ENCODE measurements around the gene SYNE3. TPM values are rescaled to one million over a fixed set of nuclear protein-coding genes. Genes with fewer than 3 reads are reported as not detected.

SYNE3 gene
- total and polyA plus RNA-seq, 5 donors from 2014 or later = 2.7 to 71.7 (median 4.1) TPM

GRCh38 chr14:95504135-95505029, 12.1 kb downstream of the SYNE3 start:
- Histone ChIP-seq H3K27ac (ENCODE audit: insufficient read depth, low read length, poor library complexity, severe bottlenecking) (peak overlapping the region; percentile 31), H3K4me3 (ENCODE audit: low read depth, low read length) (peak overlapping the region; percentile 28), H3K9me3 (ENCODE audit: control insufficient read depth in 2 of 2, low read length in 2 of 2) (no peaks in the 10 kb centered on the region), H3K27me3 (ENCODE audit: control insufficient read depth, insufficient read depth, low read length) (no peaks in the 10 kb centered on the region), H3K36me3 (ENCODE audit: control insufficient read depth, insufficient read depth, low read length) (peaks cover 38% of the 10 kb centered on the region), H3K4me1 (ENCODE audit: control insufficient read depth, insufficient read depth, low read length, poor library complexity, severe bottlenecking) (peaks cover 64% of the 10 kb centered on the region)
- peaks cover 21 to 95% (median 64%) of the 10 kb centered on the region in 4 donors for H3K4me1 Mint-ChIP-seq
- H3K27ac Mint-ChIP-seq = peak overlapping the region; percentile 71 to 92 (median 77)
- H3K9me3 Mint-ChIP-seq = no peaks in the 10 kb centered on the region
- peaks cover 38% of the 10 kb centered on the region for H3K36me3 Mint-ChIP-seq
- no peaks in the 10 kb centered on the region for H3K27me3 Mint-ChIP-seq
- DNase-seq = no peak
- ATAC-seq (ENCODE audit: low read depth in 2 of 2) = peak in 1 of 2 donors; percentile 16
- peak overlapping the region; percentile 29 to 78 (median 40) for H3K4me3 Mint-ChIP-seq

- H3K27ac Mint-ChIP-seq = peak overlapping the region; percentile 71 to 92 (median 82)
- peaks cover 31% of the 10 kb centered on the region for H3K36me3 ChIP-seq (ENCODE audit: control insufficient read depth, insufficient read depth, low read length)
- peak overlapping the region; percentile 28 for H3K4me3 ChIP-seq (ENCODE audit: low read depth, low read length)
- H3K4me1 ChIP-seq (ENCODE audit: control insufficient read depth, insufficient read depth, low read length, poor library complexity, severe bottlenecking) = peaks cover 61% of the 10 kb centered on the region
- H3K27me3 Mint-ChIP-seq = no peaks in the 10 kb centered on the region
- H3K27me3 ChIP-seq (ENCODE audit: control insufficient read depth, insufficient read depth, low read length) = no peaks in the 10 kb centered on the region
- H3K9me3 Mint-ChIP-seq = no peaks in the 10 kb centered on the region
- DNase-seq (peak in 1 of 3 donors; percentile 32), ATAC-seq (ENCODE audit: low read depth in 2 of 2) (peak; percentile 32 to 39)
- H3K4me1 Mint-ChIP-seq = peaks cover 23 to 95% (median 66%) of the 10 kb centered on the region in 4 donors
- H3K9me3 ChIP-seq (ENCODE audit: control insufficient read depth in 2 of 2, low read length in 2 of 2) = no peaks in the 10 kb centered on the region
- peak overlapping the region; percentile 19 for H3K27ac ChIP-seq (ENCODE audit: insufficient read depth, low read length, poor library complexity, severe bottlenecking)
- H3K4me3 Mint-ChIP-seq = peak overlapping the region in 3 of 4 donors; percentile 24 to 79 (median 29)
- peaks cover 37% of the 10 kb centered on the region for H3K36me3 Mint-ChIP-seq
These were observed 12.9 kb downstream of the SYNE3 start for GRCh38 chr14:95503365-95504134.

DNA sequence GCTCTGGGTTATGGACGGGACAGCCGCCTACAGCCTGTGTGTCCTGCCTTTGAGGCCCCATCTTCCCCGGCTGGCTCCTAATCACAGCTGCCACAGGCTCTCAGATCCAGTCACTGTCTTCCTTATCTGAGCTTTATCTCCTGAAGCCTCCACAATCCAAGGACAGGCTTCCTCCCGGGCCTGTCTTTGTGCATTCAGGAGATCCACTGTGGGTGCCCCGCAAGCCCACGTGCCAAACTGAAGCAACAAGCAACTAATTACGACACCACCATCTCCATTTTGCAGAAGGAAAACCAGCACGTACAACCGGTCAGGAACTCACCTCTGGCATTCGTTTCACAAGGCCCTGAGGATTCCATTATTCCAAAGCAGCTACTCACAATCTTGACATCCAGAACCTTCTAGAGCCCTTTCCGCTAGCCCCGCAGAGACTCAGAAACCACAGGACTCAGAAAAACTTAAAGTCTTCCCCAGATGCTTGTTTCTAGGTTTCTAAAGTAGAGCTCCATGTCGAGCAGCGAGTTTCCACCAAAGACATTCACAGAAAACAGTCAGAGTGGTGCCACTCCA, 14.0 kb downstream of the SYNE3 start:
- Histone ChIP-seq H3K27ac (ENCODE audit: insufficient read depth, low read length, poor library complexity, severe bottlenecking) (no peak overlapping the region), H3K4me3 (ENCODE audit: low read depth, low read length) (no peak overlapping the region), H3K27me3 (ENCODE audit: control insufficient read depth, insufficient read depth, low read length) (no peaks in the 10 kb centered on the region), H3K4me1 (ENCODE audit: control insufficient read depth, insufficient read depth, low read length, poor library complexity, severe bottlenecking) (peaks cover 57% of the 10 kb centered on the region), H3K36me3 (ENCODE audit: control insufficient read depth, insufficient read depth, low read length) (peaks cover 26% of the 10 kb centered on the region), H3K9me3 (ENCODE audit: control insufficient read depth in 2 of 2, low read length in 2 of 2) (no peaks in the 10 kb centered on the region)
- peak overlapping the region in 2 of 3 donors; percentile 82 to 92 for H3K27ac Mint-ChIP-seq
- peak overlapping the region in 2 of 4 donors; percentile 46 to 74 for H3K4me3 Mint-ChIP-seq
- no peaks in the 10 kb centered on the region for H3K9me3 Mint-ChIP-seq
- ATAC-seq (ENCODE audit: low read depth in 2 of 2) = no peak
- DNase-seq = no peak
- H3K4me1 Mint-ChIP-seq = peaks cover 22 to 91% (median 61%) of the 10 kb centered on the region in 4 donors
- peaks cover 33% of the 10 kb centered on the region for H3K36me3 Mint-ChIP-seq
- no peaks in the 10 kb centered on the region for H3K27me3 Mint-ChIP-seq

DNA sequence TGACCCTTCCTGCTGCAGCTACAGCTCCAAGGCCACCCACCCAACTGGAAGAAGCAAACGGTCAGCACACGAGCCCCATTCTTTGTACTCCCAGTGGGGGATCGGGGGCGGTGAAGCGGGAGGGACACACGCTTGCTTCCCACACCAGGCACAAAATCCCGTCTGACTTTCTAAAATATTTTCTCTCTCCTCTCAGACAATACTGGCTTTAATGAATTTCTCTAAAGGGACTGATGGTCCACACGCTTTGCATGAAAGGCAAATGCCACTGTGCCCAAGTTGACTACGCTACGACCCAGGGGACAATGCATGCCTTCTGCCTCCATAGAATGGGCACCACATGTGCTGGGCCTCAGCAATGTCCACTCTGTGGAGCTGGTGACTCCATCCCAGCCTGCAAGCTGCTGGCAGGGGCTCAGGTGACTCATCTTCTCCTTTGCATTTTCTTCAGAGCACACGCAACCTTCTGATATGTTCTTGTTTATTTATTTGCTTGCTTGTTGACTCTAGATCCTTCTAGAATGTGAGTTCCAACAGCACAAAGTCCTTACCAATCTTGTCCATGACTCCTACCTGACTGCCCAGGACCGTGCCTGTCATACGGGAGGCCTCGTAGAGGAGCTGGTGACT, 15.6 kb downstream of the SYNE3 start:
- Mint-ChIP-seq H3K27ac (peak overlapping the region; percentile 73 to 88 (median 86)), H3K36me3 (peaks cover 27% of the 10 kb centered on the region)

GRCh38 chr14:95500201-95500681, 16.2 kb downstream of the SYNE3 start:
- H3K36me3 ChIP-seq (ENCODE audit: control insufficient read depth, insufficient read depth, low read length) = peaks cover 14% of the 10 kb centered on the region

More for the DNA sequence above, 15.6 kb downstream of the SYNE3 start:
- Histone ChIP-seq H3K4me3 (ENCODE audit: low read depth, low read length) (no peak overlapping the region), H3K27ac (ENCODE audit: insufficient read depth, low read length, poor library complexity, severe bottlenecking) (no peak overlapping the region), H3K36me3 (ENCODE audit: control insufficient read depth, insufficient read depth, low read length) (peaks cover 15% of the 10 kb centered on the region), H3K27me3 (ENCODE audit: control insufficient read depth, insufficient read depth, low read length) (no peaks in the 10 kb centered on the region), H3K4me1 (ENCODE audit: control insufficient read depth, insufficient read depth, low read length, poor library complexity, severe bottlenecking) (peaks cover 66% of the 10 kb centered on the region), H3K9me3 (ENCODE audit: control insufficient read depth in 2 of 2, low read length in 2 of 2) (no peaks in the 10 kb centered on the region)
- Mint-ChIP-seq H3K9me3 (no peaks in the 10 kb centered on the region), H3K27me3 (no peaks in the 10 kb centered on the region), H3K4me1 (peaks cover 22 to 91% (median 64%) of the 10 kb centered on the region in 4 donors), H3K4me3 (peak overlapping the region in 2 of 4 donors; percentile 24 to 43)
- DNase-seq (no peak), ATAC-seq (ENCODE audit: low read depth in 2 of 2) (no peak)

DNA sequence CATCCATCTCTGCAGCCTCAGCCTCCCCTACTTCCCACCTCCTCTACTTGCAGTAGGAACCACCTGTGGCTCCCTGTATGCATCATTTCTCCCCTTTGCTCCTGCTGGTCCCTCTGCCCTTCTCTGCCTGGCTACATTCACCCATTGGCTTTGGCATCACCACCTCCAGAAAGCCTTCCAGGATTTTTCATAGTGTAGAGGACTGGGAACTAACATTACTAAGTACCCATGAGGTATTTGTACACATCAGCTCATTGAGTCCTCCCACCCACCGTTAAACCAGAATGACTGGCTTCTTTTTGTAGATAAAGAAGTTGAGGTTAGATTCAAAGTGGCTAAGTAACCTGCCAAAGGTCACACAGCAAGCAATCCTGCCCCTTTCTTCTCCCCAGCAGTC, 17.1 kb downstream of the SYNE3 start:
- Mint-ChIP-seq H3K27ac (peak overlapping the region; percentile 76 to 93 (median 77)), H3K9me3 (no peaks in the 10 kb centered on the region), H3K4me3 (peak overlapping the region in 2 of 4 donors; percentile 56 to 76), H3K4me1 (peaks cover 18 to 93% (median 62%) of the 10 kb centered on the region in 4 donors), H3K36me3 (peaks cover 22% of the 10 kb centered on the region), H3K27me3 (no peaks in the 10 kb centered on the region)
- peaks cover 13% of the 10 kb centered on the region for H3K36me3 ChIP-seq (ENCODE audit: control insufficient read depth, insufficient read depth, low read length)
- DNase-seq (no peak), ATAC-seq (ENCODE audit: low read depth in 2 of 2) (no peak)
- peak overlapping the region; percentile 30 for H3K27ac ChIP-seq (ENCODE audit: insufficient read depth, low read length, poor library complexity, severe bottlenecking)
- H3K4me1 ChIP-seq (ENCODE audit: control insufficient read depth, insufficient read depth, low read length, poor library complexity, severe bottlenecking) = peaks cover 63% of the 10 kb centered on the region
- H3K27me3 ChIP-seq (ENCODE audit: control insufficient read depth, insufficient read depth, low read length) = no peaks in the 10 kb centered on the region
- no peaks in the 10 kb centered on the region for H3K9me3 ChIP-seq (ENCODE audit: control insufficient read depth in 2 of 2, low read length in 2 of 2)
- no peak overlapping the region for H3K4me3 ChIP-seq (ENCODE audit: low read depth, low read length)

More at GRCh38 chr14:95500201-95500681, 16.2 kb downstream of the SYNE3 start:
- peaks cover 22 to 93% (median 65%) of the 10 kb centered on the region in 4 donors for H3K4me1 Mint-ChIP-seq
- H3K4me3 ChIP-seq (ENCODE audit: low read depth, low read length) = no peak overlapping the region
- ATAC-seq (ENCODE audit: low read depth in 2 of 2) = no peak
- H3K4me1 ChIP-seq (ENCODE audit: control insufficient read depth, insufficient read depth, low read length, poor library complexity, severe bottlenecking) = peaks cover 71% of the 10 kb centered on the region
- peak overlapping the region in 2 of 3 donors; percentile 27 to 88 for H3K27ac Mint-ChIP-seq
- H3K9me3 ChIP-seq (ENCODE audit: control insufficient read depth in 2 of 2, low read length in 2 of 2) = no peaks in the 10 kb centered on the region
- H3K36me3 Mint-ChIP-seq = peaks cover 24% of the 10 kb centered on the region
- no peaks in the 10 kb centered on the region for H3K27me3 ChIP-seq (ENCODE audit: control insufficient read depth, insufficient read depth, low read length)
- no peaks in the 10 kb centered on the region for H3K27me3 Mint-ChIP-seq
- H3K4me3 Mint-ChIP-seq = peak overlapping the region in 2 of 4 donors; percentile 24 to 43
- H3K9me3 Mint-ChIP-seq = no peaks in the 10 kb centered on the region
- no peak overlapping the region for H3K27ac ChIP-seq (ENCODE audit: insufficient read depth, low read length, poor library complexity, severe bottlenecking)
- no peak for DNase-seq
